Ascending aorta (tissue), 2 donors: Measurements from ENCODE around the gene MYO3B. TPM values are rescaled to one million over a fixed set of nuclear protein-coding genes. Genes with fewer than 3 reads are reported as not detected.

Experiments
- DNase-seq, 2 donors: peaks; one replicate each; pipeline ENCODE4 v3.0.0-alpha.2; 2019; ENCODE audit warnings: low spot score in 2 of 2
- H3K27ac ChIP-seq, 2 donors: fragments of 200-600 bp; sonication (generic); one replicate each; pipeline ENCODE4 v1.5.1; 2016 to 2017; ENCODE audit warnings: mild to moderate bottlenecking in 1 of 2
- H3K27me3 ChIP-seq: fragments of 200-600 bp; sonication (generic); one replicate; pipeline ENCODE4 v1.5.1; 2017
- H3K36me3 ChIP-seq, 2 donors: fragments of 200-600 bp; sonication (generic); one replicate each; pipeline ENCODE4 v1.5.1; 2016
- H3K4me1 ChIP-seq, 2 donors: fragments of 200-600 bp; sonication (generic); one replicate each; pipeline ENCODE4 v1.5.1; 2016 to 2017; ENCODE audit warnings: mild to moderate bottlenecking in 1 of 2
- H3K4me3 ChIP-seq, 2 donors: fragments of 200-600 bp; sonication (generic); one replicate each; pipeline ENCODE4 v1.5.1; 2016 to 2017; ENCODE audit warnings: mild to moderate bottlenecking in 1 of 2
- H3K9me3 ChIP-seq, 2 donors: fragments of 200-600 bp; sonication (generic); one replicate each; pipeline ENCODE4 v1.5.1; 2016
- CTCF ChIP-seq, 3 experiments: fragments of 200-600 bp in 2 of 3; fragments of 450-650 bp in 1 of 3; sonication (generic) in 2 of 3; IDR thresholded peaks; one replicate each; pipeline ENCODE4 v1.5.1; 2016 to 2019; ENCODE audit warnings: antibody characterized with exemption in 3 of 3, mild to moderate bottlenecking in 1 of 3, moderate library complexity in 1 of 3
- intact Hi-C: fragments of 100-400 bp; cut with DNase I; formaldehyde crosslinking; loops from one replicate; pipeline ENCODE4 v1.15.1; 2023
- total RNA-seq: library from RNA; depleted of rRNA; stranded (reverse); fragments of >200 nt; gene quantifications from one replicate; pipeline ENCODE4 v1.1.0, GENCODE V29; 2016

MYO3B gene
- total RNA-seq, 1 donor from 2014 or later, result not detected

- H3K4me3 ChIP-seq, result no peak overlapping the region
- intact Hi-C loops, result no loop called here
- no peak for TF ChIP-seq CTCF (IDR thresholded peaks at IDR 0.05)
- DNase-seq, result no peak
- H3K27ac ChIP-seq, result no peak overlapping the region
- no peaks in the 10 kb centered on the region for H3K27me3 ChIP-seq
- peaks cover 0 to under 1% of the 10 kb centered on the region in 2 donors for H3K4me1 ChIP-seq
- no peaks in the 10 kb centered on the region for H3K9me3 ChIP-seq
- H3K36me3 ChIP-seq, result no peaks in the 10 kb centered on the region
Observed at GRCh38 chr2:170517538-170517937, 339.6 kb downstream of the MYO3B start.

- H3K9me3 ChIP-seq, result no peaks in the 10 kb centered on the region
- H3K4me3 ChIP-seq, result no peak overlapping the region
- H3K27me3 ChIP-seq, result no peaks in the 10 kb centered on the region
- H3K4me1 ChIP-seq, result no peaks in the 10 kb centered on the region
- intact Hi-C loops, result no loop called here
- H3K27ac ChIP-seq, result no peak overlapping the region
- TF ChIP-seq CTCF (IDR thresholded peaks at IDR 0.05), result no peak
- no peaks in the 10 kb centered on the region for H3K36me3 ChIP-seq
- no peak for DNase-seq
Observed at GRCh38 chr2:170518911-170519310, 341.0 kb downstream of the MYO3B start.

- Histone ChIP-seq H3K4me3 (no peak overlapping the region), H3K27me3 (no peaks in the 10 kb centered on the region), H3K9me3 (no peaks in the 10 kb centered on the region), H3K4me1 (peaks cover 3 to 14% of the 10 kb centered on the region in 2 donors), H3K27ac (no peak overlapping the region), H3K36me3 (no peaks in the 10 kb centered on the region)
- DNase-seq, result no peak
- no peak for TF ChIP-seq CTCF (IDR thresholded peaks at IDR 0.05)
- intact Hi-C loops, result no loop called here
Observed at GRCh38 chr2:170521299-170521698, 343.4 kb downstream of the MYO3B start.

GRCh38 chr2:170523506-170523905 lies 345.6 kb downstream of the MYO3B start:
- Histone ChIP-seq H3K9me3 (no peaks in the 10 kb centered on the region), H3K4me1 (peaks cover 3 to 16% of the 10 kb centered on the region in 2 donors), H3K27me3 (no peaks in the 10 kb centered on the region), H3K36me3 (no peaks in the 10 kb centered on the region), H3K27ac (no peak overlapping the region), H3K4me3 (no peak overlapping the region)
- intact Hi-C loops, result no loop called here
- no peak for TF ChIP-seq CTCF (IDR thresholded peaks at IDR 0.05)
- no peak for DNase-seq

GRCh38 chr2:170524828-170525565 lies 347.1 kb downstream of the MYO3B start:
- Histone ChIP-seq H3K4me3 (peak overlapping the region in 1 of 2 donors; percentile 8), H3K27me3 (no peaks in the 10 kb centered on the region), H3K4me1 (peaks cover 3 to 19% of the 10 kb centered on the region in 2 donors), H3K9me3 (no peaks in the 10 kb centered on the region), H3K27ac (peak overlapping the region; percentile 16 to 62), H3K36me3 (no peaks in the 10 kb centered on the region)
- TF ChIP-seq CTCF (IDR thresholded peaks at IDR 0.05), result no peak
- intact Hi-C loops, result loop anchor here (1.0 to 5.0 kb wide), 2 partner anchors 29 to 447 kb away; no protein-coding TSS in a partner anchor
- DNase-seq, result no peak
